ENCODE results near the gene TAF1B.
A peak's percentile ranks its signal among the peaks of the same experiment; 100 is the strongest.

TAF1B gene

GRCh38 chr2:9945596-9945995 is 102.3 kb downstream of the TAF1B start:
- H3K9me3 Mint-ChIP-seq, result no peaks in the 10 kb centered on the region
- H3K4me1 Mint-ChIP-seq, result peaks cover 5% of the 10 kb centered on the region
- H3K27ac Mint-ChIP-seq, result no peak overlapping the region
- no peak overlapping the region for H3K4me3 Mint-ChIP-seq
- peaks cover 58% of the 10 kb centered on the region for H3K27me3 Mint-ChIP-seq (ENCODE audit: low read depth)
- TF ChIP-seq, protein P1, sequence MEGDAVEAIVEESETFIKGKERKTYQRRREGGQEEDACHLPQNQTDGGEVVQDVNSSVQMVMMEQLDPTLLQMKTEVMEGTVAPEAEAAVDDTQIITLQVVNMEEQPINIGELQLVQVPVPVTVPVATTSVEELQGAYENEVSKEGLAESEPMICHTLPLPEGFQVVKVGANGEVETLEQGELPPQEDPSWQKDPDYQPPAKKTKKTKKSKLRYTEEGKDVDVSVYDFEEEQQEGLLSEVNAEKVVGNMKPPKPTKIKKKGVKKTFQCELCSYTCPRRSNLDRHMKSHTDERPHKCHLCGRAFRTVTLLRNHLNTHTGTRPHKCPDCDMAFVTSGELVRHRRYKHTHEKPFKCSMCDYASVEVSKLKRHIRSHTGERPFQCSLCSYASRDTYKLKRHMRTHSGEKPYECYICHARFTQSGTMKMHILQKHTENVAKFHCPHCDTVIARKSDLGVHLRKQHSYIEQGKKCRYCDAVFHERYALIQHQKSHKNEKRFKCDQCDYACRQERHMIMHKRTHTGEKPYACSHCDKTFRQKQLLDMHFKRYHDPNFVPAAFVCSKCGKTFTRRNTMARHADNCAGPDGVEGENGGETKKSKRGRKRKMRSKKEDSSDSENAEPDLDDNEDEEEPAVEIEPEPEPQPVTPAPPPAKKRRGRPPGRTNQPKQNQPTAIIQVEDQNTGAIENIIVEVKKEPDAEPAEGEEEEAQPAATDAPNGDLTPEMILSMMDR (IDR thresholded peaks at IDR 0.05; ENCODE audit: unreplicated experiment in 3 of 3), result no peak
- no peaks in the 10 kb centered on the region for H3K36me3 Mint-ChIP-seq (ENCODE audit: low read depth)

- peaks cover 60% of the 10 kb centered on the region for H3K27me3 Mint-ChIP-seq (ENCODE audit: low read depth)
- no peak overlapping the region for H3K4me3 Mint-ChIP-seq
- TF ChIP-seq, protein P1 (IDR thresholded peaks at IDR 0.05; ENCODE audit: unreplicated experiment in 3 of 3), result no peak
- no peak overlapping the region for H3K27ac Mint-ChIP-seq
- no peaks in the 10 kb centered on the region for H3K36me3 Mint-ChIP-seq (ENCODE audit: low read depth)
- no peaks in the 10 kb centered on the region for H3K9me3 Mint-ChIP-seq
- H3K4me1 Mint-ChIP-seq, result peaks cover under 1% of the 10 kb centered on the region
Measured at GRCh38 chr2:9946076-9946475, 102.8 kb downstream of the TAF1B start.

DNA sequence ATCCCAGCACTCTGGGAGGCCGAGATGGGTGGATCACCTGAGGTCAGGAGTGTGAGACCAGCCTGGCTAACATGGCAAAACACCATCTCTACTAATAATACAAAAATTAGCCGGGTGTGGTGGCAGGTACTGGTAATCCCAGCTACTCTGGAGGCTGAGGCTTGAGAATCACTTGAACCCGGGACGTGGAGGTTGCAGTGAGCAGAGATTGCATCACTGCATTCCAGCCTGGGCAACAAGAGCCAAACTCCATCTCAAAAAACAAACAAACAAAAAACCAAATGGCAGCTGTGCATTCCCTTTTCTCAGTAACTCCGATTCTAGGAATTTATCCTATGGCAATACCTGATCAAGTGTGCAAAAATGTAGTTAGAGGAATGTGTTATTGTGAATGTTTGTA is 103.5 kb downstream of the TAF1B start:
- TF ChIP-seq, protein P1 (IDR thresholded peaks at IDR 0.05; ENCODE audit: unreplicated experiment in 3 of 3), result no peak
- H3K27ac Mint-ChIP-seq, result no peak overlapping the region
- no peaks in the 10 kb centered on the region for H3K4me1 Mint-ChIP-seq
- peaks cover 55% of the 10 kb centered on the region for H3K27me3 Mint-ChIP-seq (ENCODE audit: low read depth)
- H3K4me3 Mint-ChIP-seq, result no peak overlapping the region
- H3K9me3 Mint-ChIP-seq, result no peaks in the 10 kb centered on the region
- H3K36me3 Mint-ChIP-seq (ENCODE audit: low read depth), result no peaks in the 10 kb centered on the region

DNA sequence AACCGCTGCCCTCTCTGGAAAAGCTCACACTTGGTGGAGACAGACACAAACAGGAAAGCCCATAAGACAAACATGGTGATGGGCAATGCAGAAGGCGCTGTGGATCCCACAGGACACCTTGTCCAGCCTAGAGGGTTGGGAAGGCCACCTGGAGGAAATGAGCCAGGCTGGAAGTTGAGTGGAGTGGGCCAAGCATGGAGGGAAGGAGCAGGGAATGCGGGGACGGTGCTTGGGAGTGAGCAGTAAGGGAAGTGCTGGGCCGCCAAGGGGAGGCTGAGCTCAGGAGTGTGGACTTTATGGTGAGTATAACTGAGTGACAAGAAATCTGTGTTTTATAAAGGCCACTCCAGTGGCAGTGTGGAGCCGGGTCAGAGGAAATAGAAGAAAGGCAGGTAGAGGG is 105.4 kb downstream of the TAF1B start:
- Mint-ChIP-seq H3K4me1 (no peaks in the 10 kb centered on the region), H3K36me3 (ENCODE audit: low read depth) (no peaks in the 10 kb centered on the region), H3K4me3 (peak overlapping the region; percentile 73 to 85 (median 76)), H3K27me3 (ENCODE audit: low read depth) (peaks cover 67% of the 10 kb centered on the region), H3K9me3 (no peaks in the 10 kb centered on the region), H3K27ac (no peak overlapping the region)
- TF ChIP-seq, protein P1 (IDR thresholded peaks at IDR 0.05; ENCODE audit: unreplicated experiment in 3 of 3), result no peak

DNA sequence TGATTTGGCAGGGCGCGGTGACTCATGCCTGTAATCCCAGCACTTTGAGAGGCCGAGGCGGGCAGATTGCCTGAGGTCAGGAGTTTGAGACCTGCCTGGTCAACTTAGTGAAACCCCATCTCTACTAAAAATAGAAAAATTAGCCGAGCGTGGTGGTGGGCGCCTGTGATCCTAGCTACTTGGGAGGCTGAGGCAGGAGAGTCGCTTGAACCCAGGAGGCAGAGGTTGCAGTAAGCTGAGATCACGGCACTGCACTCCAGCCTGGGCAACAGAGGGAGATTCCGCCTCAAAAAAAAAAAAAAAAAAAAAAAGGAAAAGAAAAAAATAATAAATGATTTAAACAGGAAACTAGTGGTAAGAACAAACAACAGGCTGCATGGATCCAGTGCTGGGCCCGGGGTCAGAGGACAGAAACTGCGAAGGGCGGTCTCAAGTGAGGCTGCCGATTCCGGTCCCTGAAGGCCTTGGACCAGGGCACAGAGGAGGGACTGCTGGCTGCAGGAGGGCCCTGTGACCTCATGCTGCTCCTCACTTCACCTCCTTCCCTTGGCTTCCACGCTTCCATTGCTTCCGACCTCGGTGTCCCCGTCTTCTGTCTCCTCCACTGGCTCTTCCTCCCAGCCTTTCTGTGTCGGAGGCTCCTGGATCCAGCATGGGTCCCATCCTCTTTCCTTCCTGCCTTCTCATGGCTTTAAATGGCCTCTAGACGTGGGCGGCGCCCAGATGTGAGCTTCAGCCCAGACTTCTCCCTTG is 106.1 kb downstream of the TAF1B start:
- Mint-ChIP-seq H3K4me3 (peak overlapping the region; percentile 73 to 85 (median 76)), H3K9me3 (no peaks in the 10 kb centered on the region), H3K36me3 (ENCODE audit: low read depth) (no peaks in the 10 kb centered on the region)

More for the DNA sequence above, 106.1 kb downstream of the TAF1B start:
- Mint-ChIP-seq H3K27ac (no peak overlapping the region), H3K4me1 (peaks cover 3% of the 10 kb centered on the region), H3K27me3 (ENCODE audit: low read depth) (peaks cover 72% of the 10 kb centered on the region)
- TF ChIP-seq, protein P1 (IDR thresholded peaks at IDR 0.05; ENCODE audit: unreplicated experiment in 3 of 3), result no peak

Data from nephron (organoid).